EH (cell line): ENCODE measurements around the gene TMEM100.
A peak's percentile ranks its signal among the peaks of the same experiment; 100 is the strongest.

Experiments
- DNase-seq: peaks from one replicate; pipeline ENCODE4 v3.0.0-alpha.2; 2015; ENCODE audit warnings: low read depth

TMEM100 gene

GRCh38 chr17:55743103-55743679 lies 20.5 kb upstream of the TMEM100 start:
- no peak for DNase-seq

GRCh38 chr17:55742272-55743102 lies 19.8 kb upstream of the TMEM100 start:
- DNase-seq = no peak

GRCh38 chr17:55741356-55741700 lies 18.7 kb upstream of the TMEM100 start:
- no peak for DNase-seq

- DNase-seq = no peak
These were observed 18.1 kb upstream of the TMEM100 start for GRCh38 chr17:55740511-55741355.

GRCh38 chr17:55737976-55738501 lies 15.4 kb upstream of the TMEM100 start:
- no peak for DNase-seq

GRCh38 chr17:55735731-55736405 lies 13.2 kb upstream of the TMEM100 start:
- DNase-seq = peak; percentile 63

- no peak for DNase-seq
These were observed 11.6 kb upstream of the TMEM100 start for GRCh38 chr17:55734128-55734781.

GRCh38 chr17:55731586-55732250 lies 9.1 kb upstream of the TMEM100 start:
- peak; percentile 32 for DNase-seq

GRCh38 chr17:55730808-55731207 lies 8.1 kb upstream of the TMEM100 start:
- no peak for DNase-seq

- no peak for DNase-seq
These were observed 7.7 kb upstream of the TMEM100 start for GRCh38 chr17:55730380-55730779.

- DNase-seq = no peak
These were observed 6.8 kb upstream of the TMEM100 start for GRCh38 chr17:55729484-55729883.

GRCh38 chr17:55728833-55729232 lies 6.2 kb upstream of the TMEM100 start:
- DNase-seq = peak; percentile 57

- no peak for DNase-seq
These were observed 5.7 kb upstream of the TMEM100 start for GRCh38 chr17:55728361-55728760.

GRCh38 chr17:55727920-55728319 lies 5.3 kb upstream of the TMEM100 start:
- DNase-seq = no peak

- DNase-seq = no peak
These were observed 4.6 kb upstream of the TMEM100 start for GRCh38 chr17:55727275-55727674.

- peak; percentile 97 for DNase-seq
These were observed 3.8 kb upstream of the TMEM100 start for GRCh38 chr17:55726440-55726839.

GRCh38 chr17:55723488-55723848 lies 804 bp upstream of the TMEM100 start:
- DNase-seq = no peak

- peak; percentile 17 for DNase-seq
These were observed 488 bp downstream of the TMEM100 start for GRCh38 chr17:55722016-55722736.

GRCh38 chr17:55720919-55721836 lies 1.5 kb downstream of the TMEM100 start:
- DNase-seq = no peak
